ENCODE measurements around the gene UBXN1.
"Not testable (repeated sequence)": the region's sequence is repeated elsewhere in the genome, so short reads cannot be mapped to it uniquely, and the experiment has no call there.

GRCh38 chr11:62675415-62675814, 3.5 kb downstream of the UBXN1 start:
- TF ChIP-seq, protein P1, sequence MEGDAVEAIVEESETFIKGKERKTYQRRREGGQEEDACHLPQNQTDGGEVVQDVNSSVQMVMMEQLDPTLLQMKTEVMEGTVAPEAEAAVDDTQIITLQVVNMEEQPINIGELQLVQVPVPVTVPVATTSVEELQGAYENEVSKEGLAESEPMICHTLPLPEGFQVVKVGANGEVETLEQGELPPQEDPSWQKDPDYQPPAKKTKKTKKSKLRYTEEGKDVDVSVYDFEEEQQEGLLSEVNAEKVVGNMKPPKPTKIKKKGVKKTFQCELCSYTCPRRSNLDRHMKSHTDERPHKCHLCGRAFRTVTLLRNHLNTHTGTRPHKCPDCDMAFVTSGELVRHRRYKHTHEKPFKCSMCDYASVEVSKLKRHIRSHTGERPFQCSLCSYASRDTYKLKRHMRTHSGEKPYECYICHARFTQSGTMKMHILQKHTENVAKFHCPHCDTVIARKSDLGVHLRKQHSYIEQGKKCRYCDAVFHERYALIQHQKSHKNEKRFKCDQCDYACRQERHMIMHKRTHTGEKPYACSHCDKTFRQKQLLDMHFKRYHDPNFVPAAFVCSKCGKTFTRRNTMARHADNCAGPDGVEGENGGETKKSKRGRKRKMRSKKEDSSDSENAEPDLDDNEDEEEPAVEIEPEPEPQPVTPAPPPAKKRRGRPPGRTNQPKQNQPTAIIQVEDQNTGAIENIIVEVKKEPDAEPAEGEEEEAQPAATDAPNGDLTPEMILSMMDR (IDR thresholded peaks at IDR 0.05), result not testable (repeated sequence)
- TF ChIP-seq POLR2AphosphoS5, POLR2A (IDR thresholded peaks at IDR 0.05): not testable (repeated sequence)

Data from breast epithelium (tissue), 3 donors.